ENCODE results near the gene HOXA4.

Gene HOXA4

DNA sequence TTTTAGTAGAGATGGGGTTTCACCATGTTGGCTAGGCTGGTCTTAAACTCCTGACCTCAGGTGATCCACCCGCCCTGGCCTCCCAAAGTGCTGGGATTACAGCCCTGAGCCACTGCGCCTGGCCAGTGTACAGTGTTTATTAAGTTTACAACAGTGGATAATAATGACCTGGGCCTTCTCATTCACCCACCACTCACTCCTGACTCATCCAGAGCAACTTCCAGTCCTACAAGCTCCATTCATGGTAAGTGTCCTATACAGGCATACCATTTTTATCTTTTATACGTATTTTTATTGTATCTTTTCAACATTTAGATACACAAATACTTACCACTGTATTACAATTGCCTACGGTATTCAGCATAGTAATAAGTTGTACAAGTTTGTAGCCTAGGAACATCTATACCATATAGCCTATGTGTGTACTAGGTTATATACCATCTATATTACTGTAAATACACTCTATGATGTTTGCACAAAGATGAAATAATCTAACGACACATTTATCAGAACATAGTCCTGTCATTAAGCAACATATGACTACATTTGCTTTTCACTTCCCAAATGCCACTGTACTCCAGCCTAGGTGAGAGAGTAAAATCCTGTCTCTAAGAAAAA, 51.8 kb downstream of the HOXA4 start:
- no peak for DNase-seq
- in situ Hi-C loops (cut with HindIII; ENCODE audit: low pct_ligation_motif_present, low sequenced_read_pairs): no loop called here

More for the DNA sequence above, 51.8 kb downstream of the HOXA4 start:
- no peak overlapping the region for H3K27ac ChIP-seq
- no peaks in the 10 kb centered on the region for H3K27me3 ChIP-seq (replicated peaks)
- H3K4me3 ChIP-seq (ENCODE audit: low read depth, low read length): no peak overlapping the region
- TF ChIP-seq, protein P1, sequence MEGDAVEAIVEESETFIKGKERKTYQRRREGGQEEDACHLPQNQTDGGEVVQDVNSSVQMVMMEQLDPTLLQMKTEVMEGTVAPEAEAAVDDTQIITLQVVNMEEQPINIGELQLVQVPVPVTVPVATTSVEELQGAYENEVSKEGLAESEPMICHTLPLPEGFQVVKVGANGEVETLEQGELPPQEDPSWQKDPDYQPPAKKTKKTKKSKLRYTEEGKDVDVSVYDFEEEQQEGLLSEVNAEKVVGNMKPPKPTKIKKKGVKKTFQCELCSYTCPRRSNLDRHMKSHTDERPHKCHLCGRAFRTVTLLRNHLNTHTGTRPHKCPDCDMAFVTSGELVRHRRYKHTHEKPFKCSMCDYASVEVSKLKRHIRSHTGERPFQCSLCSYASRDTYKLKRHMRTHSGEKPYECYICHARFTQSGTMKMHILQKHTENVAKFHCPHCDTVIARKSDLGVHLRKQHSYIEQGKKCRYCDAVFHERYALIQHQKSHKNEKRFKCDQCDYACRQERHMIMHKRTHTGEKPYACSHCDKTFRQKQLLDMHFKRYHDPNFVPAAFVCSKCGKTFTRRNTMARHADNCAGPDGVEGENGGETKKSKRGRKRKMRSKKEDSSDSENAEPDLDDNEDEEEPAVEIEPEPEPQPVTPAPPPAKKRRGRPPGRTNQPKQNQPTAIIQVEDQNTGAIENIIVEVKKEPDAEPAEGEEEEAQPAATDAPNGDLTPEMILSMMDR (IDR thresholded peaks at IDR 0.05; ENCODE audit: low read depth, low read length, missing control alignments): no peak
- no peaks in the 10 kb centered on the region for H3K36me3 ChIP-seq (replicated peaks)
